GM23338 (cell line): ENCODE results near the gene APBA2. TPM values are rescaled to one million over a fixed set of nuclear protein-coding genes. Genes with fewer than 3 reads are reported as not detected.

Experiments
- CREB1 ChIP-seq: fragments of 250-450 bp; sonication (Bioruptor Pico); IDR thresholded peaks from 2 replicates; pipeline ENCODE4 v1.5.0; 2020; ENCODE audit warnings: low read depth, mild to moderate bottlenecking, moderate library complexity
- CTCF ChIP-seq, 2 experiments: fragments of 200-600 bp in 1 of 2; sonication (generic) in 1 of 2; conservative IDR thresholded peaks; 2 replicates each; pipeline versions ENCODE4 v1.5.1 to v1.6.1; 2016 to 2017; ENCODE audit warnings: antibody characterized with exemption in 2 of 2, low read depth in 2 of 2, mild to moderate bottlenecking in 2 of 2, moderate library complexity in 1 of 2
- EZH2phosphoT487 ChIP-seq: fragments of 200-600 bp; sonication (generic); IDR thresholded peaks from one replicate; pipeline ENCODE4 v1.8.1; 2018; ENCODE audit warnings: antibody characterized with exemption; ENCODE audit not compliant: unreplicated experiment
- NANOG ChIP-seq: IDR thresholded peaks from 2 replicates; pipeline ENCODE4 v1.6.1; 2016; ENCODE audit warnings: antibody characterized with exemption, borderline replicate concordance
- POLR2AphosphoS5 ChIP-seq: IDR thresholded peaks from 2 replicates; pipeline ENCODE4 v1.6.1; 2016; ENCODE audit warnings: antibody characterized with exemption, low read depth
- ZNF114 ChIP-seq: fragments of 250-450 bp; sonication (Bioruptor Pico); IDR thresholded peaks from 2 replicates; pipeline ENCODE4 v1.5.0; 2020; ENCODE audit warnings: mild to moderate bottlenecking, moderate library complexity
- ZNF331 ChIP-seq: fragments of 250-450 bp; sonication (Bioruptor Pico); IDR thresholded peaks from 2 replicates; pipeline ENCODE4 v1.5.0; 2020; ENCODE audit warnings: low read depth, mild to moderate bottlenecking, moderate library complexity
- ZNF462 ChIP-seq: fragments of 250-450 bp; sonication (Bioruptor Pico); IDR thresholded peaks from 2 replicates; pipeline ENCODE4 v1.5.0; 2020; ENCODE audit warnings: mild to moderate bottlenecking, moderate library complexity
- polyA plus RNA-seq: library from polyadenylated mRNA; unstranded; fragments of >200 nt; fragmentation: Nextera tagmentation; extraction: Ambion mirVana; gene quantifications from 2 replicates; pipeline ENCODE4 v1.2.1, GENCODE V29; 2016
- total RNA-seq: library from RNA; depleted of rRNA; stranded (reverse); fragments of >200 nt; shearing (Covaris generic); gene quantifications from 2 replicates; pipeline ENCODE4 v1.2.3, GENCODE V29; 2014

Gene APBA2
- total and polyA plus RNA-seq, 2 experiments from 2014 or later = 5.9 to 24.7 TPM

GRCh38 chr15:28900892-28901586 is 15.3 kb downstream of the APBA2 start (continued):
- TF ChIP-seq ZNF462 (CRISPR knock-in tag) = no peak
- TF ChIP-seq POLR2AphosphoS5 = no peak
- no peak for TF ChIP-seq CTCF (conservative IDR thresholded peaks at IDR 0.05; ENCODE audit: low read depth in 2 of 2)
- TF ChIP-seq NANOG = no peak
- TF ChIP-seq CREB1 (CRISPR knock-in tag) = no peak
- no peak for TF ChIP-seq EZH2phosphoT487
- TF ChIP-seq ZNF331 (CRISPR knock-in tag) = no peak
- no peak for TF ChIP-seq ZNF114 (CRISPR knock-in tag)
